Stimulated activated naive CD8-positive, alpha-beta T cell treated with anti-CD3 and anti-CD28 coated beads, Interleukin-15, amount 100 ng/mL, for 72 hours (primary cell): ENCODE results near the gene MAP2K5.
A peak's percentile ranks its signal among the peaks of the same experiment; 100 is the strongest.

Experiments used
- ATAC-seq: fragments of 150-1000 bp; cut with Tn5 transposase; 2 replicates; pipeline ENCODE4 v1.10.0; 2021; ENCODE audit warnings: mild to moderate bottlenecking, moderate library complexity
- DNase-seq, 2 donors: peaks; one replicate each; pipeline ENCODE4 v3.0.0; 2021 to 2022
- H3K27ac Mint-ChIP-seq, 2 donors: one replicate each; pipeline ENCODE4 v1.8.0; 2022; ENCODE audit warnings: mild to moderate bottlenecking in 2 of 2, mixed read lengths in 2 of 2, moderate library complexity in 2 of 2
- H3K27me3 Mint-ChIP-seq: one replicate; pipeline ENCODE4 v1.8.0; 2022; ENCODE audit warnings: mixed read lengths
- H3K4me1 Mint-ChIP-seq: one replicate; pipeline ENCODE4 v1.8.0; 2022; ENCODE audit warnings: mild to moderate bottlenecking, mixed read lengths
- H3K4me3 Mint-ChIP-seq, 2 donors: one replicate each; pipeline ENCODE4 v1.8.0; 2022; ENCODE audit warnings: mild to moderate bottlenecking in 2 of 2, mixed read lengths in 2 of 2, moderate library complexity in 1 of 2
- H3K9me3 Mint-ChIP-seq, 2 donors: one replicate each; pipeline ENCODE4 v1.8.0; 2022; ENCODE audit warnings: mixed read lengths in 2 of 2

MAP2K5 gene

GRCh38 chr15:67805666-67806516 lies 263.4 kb downstream of the MAP2K5 start:
- H3K27ac Mint-ChIP-seq, result no peak overlapping the region
- no peak overlapping the region for H3K4me3 Mint-ChIP-seq
- H3K9me3 Mint-ChIP-seq, result no peaks in the 10 kb centered on the region
- no peak for ATAC-seq
- no peaks in the 10 kb centered on the region for H3K27me3 Mint-ChIP-seq
- H3K4me1 Mint-ChIP-seq, result peaks cover 7% of the 10 kb centered on the region
- DNase-seq, result no peak

- DNase-seq (no peak), ATAC-seq (no peak)
- H3K27me3 Mint-ChIP-seq, result no peaks in the 10 kb centered on the region
- H3K27ac Mint-ChIP-seq, result peak overlapping the region in 1 of 2 donors; percentile 42
- H3K9me3 Mint-ChIP-seq, result no peaks in the 10 kb centered on the region
- peaks cover 7% of the 10 kb centered on the region for H3K4me1 Mint-ChIP-seq
- no peak overlapping the region for H3K4me3 Mint-ChIP-seq
Observed at GRCh38 chr15:67806536-67806935, 264.0 kb downstream of the MAP2K5 start.

- Mint-ChIP-seq H3K27me3 (no peaks in the 10 kb centered on the region), H3K4me3 (no peak overlapping the region), H3K27ac (peak overlapping the region in 1 of 2 donors; percentile 3), H3K9me3 (no peaks in the 10 kb centered on the region), H3K4me1 (peaks cover 11% of the 10 kb centered on the region)
- no peak for ATAC-seq
- no peak for DNase-seq
Observed at GRCh38 chr15:67807141-67807540, 264.6 kb downstream of the MAP2K5 start.

GRCh38 chr15:67807836-67808235 lies 265.3 kb downstream of the MAP2K5 start:
- H3K27ac Mint-ChIP-seq, result no peak overlapping the region
- H3K9me3 Mint-ChIP-seq, result no peaks in the 10 kb centered on the region
- peaks cover 11% of the 10 kb centered on the region for H3K4me1 Mint-ChIP-seq
- H3K27me3 Mint-ChIP-seq, result no peaks in the 10 kb centered on the region
- no peak overlapping the region for H3K4me3 Mint-ChIP-seq
- DNase-seq (no peak), ATAC-seq (no peak)

GRCh38 chr15:67808821-67809220 lies 266.3 kb downstream of the MAP2K5 start:
- DNase-seq (no peak), ATAC-seq (no peak)
- no peaks in the 10 kb centered on the region for H3K9me3 Mint-ChIP-seq
- H3K4me3 Mint-ChIP-seq, result no peak overlapping the region
- no peaks in the 10 kb centered on the region for H3K27me3 Mint-ChIP-seq
- no peak overlapping the region for H3K27ac Mint-ChIP-seq
- H3K4me1 Mint-ChIP-seq, result peaks cover 11% of the 10 kb centered on the region

GRCh38 chr15:67809441-67809840 lies 266.9 kb downstream of the MAP2K5 start:
- H3K27ac Mint-ChIP-seq, result no peak overlapping the region
- H3K4me3 Mint-ChIP-seq, result no peak overlapping the region
- no peak for DNase-seq
- no peaks in the 10 kb centered on the region for H3K27me3 Mint-ChIP-seq
- no peaks in the 10 kb centered on the region for H3K9me3 Mint-ChIP-seq
- no peak for ATAC-seq
- H3K4me1 Mint-ChIP-seq, result peaks cover 11% of the 10 kb centered on the region

GRCh38 chr15:67809866-67810265 lies 267.4 kb downstream of the MAP2K5 start:
- Mint-ChIP-seq H3K27me3 (no peaks in the 10 kb centered on the region), H3K27ac (no peak overlapping the region), H3K4me3 (no peak overlapping the region), H3K9me3 (no peaks in the 10 kb centered on the region), H3K4me1 (peaks cover 11% of the 10 kb centered on the region)
- ATAC-seq (no peak), DNase-seq (no peak)

- Mint-ChIP-seq H3K27ac (no peak overlapping the region), H3K4me1 (peaks cover 4% of the 10 kb centered on the region), H3K4me3 (no peak overlapping the region), H3K9me3 (no peaks in the 10 kb centered on the region), H3K27me3 (peaks cover 2% of the 10 kb centered on the region)
- DNase-seq, result no peak
- ATAC-seq, result no peak
Observed at GRCh38 chr15:67812241-67812644, 269.7 kb downstream of the MAP2K5 start.

- ATAC-seq, result no peak
- no peak overlapping the region for H3K27ac Mint-ChIP-seq
- peaks cover 11% of the 10 kb centered on the region for H3K27me3 Mint-ChIP-seq
- H3K4me3 Mint-ChIP-seq, result no peak overlapping the region
- H3K4me1 Mint-ChIP-seq, result peaks cover 4% of the 10 kb centered on the region
- no peaks in the 10 kb centered on the region for H3K9me3 Mint-ChIP-seq
- DNase-seq, result no peak
Observed at GRCh38 chr15:67813104-67813634, 270.7 kb downstream of the MAP2K5 start.

GRCh38 chr15:67815036-67815592 lies 272.6 kb downstream of the MAP2K5 start:
- ATAC-seq, result no peak
- Mint-ChIP-seq H3K27ac (no peak overlapping the region), H3K4me3 (no peak overlapping the region), H3K4me1 (peaks cover 7% of the 10 kb centered on the region), H3K27me3 (peaks cover 31% of the 10 kb centered on the region), H3K9me3 (no peaks in the 10 kb centered on the region)
- peak in 1 of 2 donors; percentile 3 for DNase-seq

- no peak for DNase-seq
- Mint-ChIP-seq H3K27ac (no peak overlapping the region), H3K9me3 (no peaks in the 10 kb centered on the region), H3K4me3 (no peak overlapping the region), H3K27me3 (peaks cover 46% of the 10 kb centered on the region), H3K4me1 (peaks cover 22% of the 10 kb centered on the region)
- ATAC-seq, result no peak
Observed at GRCh38 chr15:67816668-67817067, 274.2 kb downstream of the MAP2K5 start.

GRCh38 chr15:67818464-67818863 lies 276.0 kb downstream of the MAP2K5 start:
- Mint-ChIP-seq H3K9me3 (no peaks in the 10 kb centered on the region), H3K27ac (no peak overlapping the region), H3K4me3 (no peak overlapping the region), H3K4me1 (peaks cover 33% of the 10 kb centered on the region), H3K27me3 (peaks cover 64% of the 10 kb centered on the region)
- DNase-seq (no peak), ATAC-seq (no peak)

- no peak overlapping the region for H3K27ac Mint-ChIP-seq
- peaks cover 76% of the 10 kb centered on the region for H3K27me3 Mint-ChIP-seq
- H3K4me3 Mint-ChIP-seq, result no peak overlapping the region
- no peak for ATAC-seq
- peaks cover 45% of the 10 kb centered on the region for H3K4me1 Mint-ChIP-seq
- H3K9me3 Mint-ChIP-seq, result no peaks in the 10 kb centered on the region
- no peak for DNase-seq
Observed at GRCh38 chr15:67819636-67820035, 277.1 kb downstream of the MAP2K5 start.

GRCh38 chr15:67820122-67820991 lies 277.9 kb downstream of the MAP2K5 start:
- Mint-ChIP-seq H3K4me3 (peak overlapping the region in 1 of 2 donors; percentile 40), H3K27me3 (peaks cover 83% of the 10 kb centered on the region), H3K4me1 (peaks cover 48% of the 10 kb centered on the region), H3K9me3 (no peaks in the 10 kb centered on the region), H3K27ac (no peak overlapping the region)
- DNase-seq, result no peak
- ATAC-seq, result peak; percentile 33

GRCh38 chr15:67820992-67821783 lies 278.7 kb downstream of the MAP2K5 start:
- ATAC-seq, result peak; percentile 58
- Mint-ChIP-seq H3K4me1 (peaks cover 57% of the 10 kb centered on the region), H3K27ac (peak overlapping the region; percentile 16 to 32), H3K27me3 (peaks cover 91% of the 10 kb centered on the region), H3K9me3 (no peaks in the 10 kb centered on the region), H3K4me3 (peak overlapping the region in 1 of 2 donors; percentile 72)
- DNase-seq, result peak in 1 of 2 donors; percentile 35
